Stimulated activated CD8-positive, alpha-beta memory T cell treated with anti-CD3 and anti-CD28 coated beads, Interleukin-7, amount 100 ng/mL, for 48 hours (primary cell): ENCODE measurements around the gene SOS2.
A peak's percentile ranks its signal among the peaks of the same experiment; 100 is the strongest.

Experiments used
- DNase-seq, 2 donors: peaks; one replicate each; pipeline ENCODE4 v3.0.0-alpha.2; 2020; ENCODE audit warnings: low read depth in 1 of 2; ENCODE audit errors: extremely low read depth in 1 of 2

The SOS2 gene

DNA sequence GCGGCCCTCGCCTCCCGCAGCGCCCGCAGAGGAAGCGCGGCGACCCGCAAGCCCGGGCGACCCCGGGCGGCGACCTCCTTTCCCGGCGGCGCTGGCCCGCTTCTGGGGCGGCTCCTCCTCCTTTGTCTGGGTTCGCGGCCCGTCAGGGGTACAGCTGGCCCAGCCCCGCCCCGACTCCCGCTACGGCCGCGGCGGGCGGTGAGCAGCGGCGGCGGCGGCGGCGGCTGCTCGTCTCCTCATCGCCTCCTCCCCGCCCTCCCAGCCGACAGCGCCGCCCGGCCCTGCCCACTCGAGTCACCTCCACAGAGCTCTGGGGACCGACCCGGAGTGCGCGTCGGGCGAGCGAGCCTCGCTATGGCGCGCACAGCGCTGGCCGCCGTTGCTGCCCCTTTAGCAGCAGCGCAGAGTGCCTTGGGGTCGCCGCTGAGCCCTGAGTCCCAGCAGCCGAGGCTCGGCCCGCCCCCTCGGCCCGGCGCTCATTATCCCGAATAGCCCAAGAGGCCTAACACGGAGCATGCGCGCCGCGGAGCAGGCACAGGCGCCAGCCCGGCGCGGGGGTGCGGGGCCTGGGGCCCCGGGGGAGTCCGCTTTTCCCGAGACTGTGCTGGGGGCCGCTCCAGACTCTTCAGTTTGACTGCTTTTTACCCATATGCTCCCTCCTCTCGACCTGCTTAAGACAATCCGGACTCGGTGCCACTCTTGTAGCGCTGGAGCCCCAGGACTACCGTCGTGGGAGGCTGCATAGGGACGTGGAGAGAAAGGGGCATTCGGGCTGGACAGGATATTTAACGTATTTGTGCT, at the start of gene SOS2:
SOS2 (minus strand) TSS at position 104 of the 801 bp plus-strand sequence. CDS start 295 bp downstream, outside the sequence.
- DNase-seq, result peak; percentile 62 to 67

DNA sequence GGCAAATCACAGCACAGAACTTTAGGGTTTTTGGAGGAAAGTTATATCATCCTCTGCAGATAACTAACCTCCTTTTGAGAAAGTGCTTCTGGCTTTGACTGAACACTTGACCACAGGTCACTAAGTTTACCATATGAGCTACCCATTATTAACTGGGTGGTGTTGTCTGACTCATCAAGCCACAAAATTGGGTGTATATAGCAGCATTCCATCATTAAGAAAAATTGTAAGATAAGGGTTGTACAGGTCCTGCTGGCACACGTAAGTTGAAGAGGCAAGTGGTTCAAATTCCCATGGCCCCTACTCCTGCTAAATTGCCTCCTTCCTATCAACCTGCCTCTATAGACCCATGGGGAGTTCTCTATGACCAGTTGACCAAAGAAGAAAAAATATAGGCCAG, 41.1 kb upstream of the SOS2 start:
- DNase-seq, result no peak

DNA sequence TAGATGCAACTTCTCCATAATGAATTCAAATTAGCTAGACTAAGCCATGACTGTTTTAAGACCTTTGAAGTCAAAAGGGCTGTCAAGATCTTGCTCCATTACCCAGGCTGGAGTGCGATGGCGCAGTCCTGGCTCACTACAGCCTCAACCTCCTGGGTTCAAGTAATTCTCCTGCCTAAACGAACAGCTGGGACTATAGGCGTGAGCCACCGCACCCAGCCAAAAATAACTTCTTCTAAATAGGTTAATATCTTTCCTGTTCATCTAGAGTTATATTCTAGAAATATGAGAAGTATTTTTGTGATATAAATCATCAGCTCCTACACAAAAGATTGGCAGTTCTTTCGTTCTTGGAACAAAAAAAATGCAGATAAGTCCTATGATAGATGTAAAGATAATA, 39.6 kb upstream of the SOS2 start:
- no peak for DNase-seq

DNA sequence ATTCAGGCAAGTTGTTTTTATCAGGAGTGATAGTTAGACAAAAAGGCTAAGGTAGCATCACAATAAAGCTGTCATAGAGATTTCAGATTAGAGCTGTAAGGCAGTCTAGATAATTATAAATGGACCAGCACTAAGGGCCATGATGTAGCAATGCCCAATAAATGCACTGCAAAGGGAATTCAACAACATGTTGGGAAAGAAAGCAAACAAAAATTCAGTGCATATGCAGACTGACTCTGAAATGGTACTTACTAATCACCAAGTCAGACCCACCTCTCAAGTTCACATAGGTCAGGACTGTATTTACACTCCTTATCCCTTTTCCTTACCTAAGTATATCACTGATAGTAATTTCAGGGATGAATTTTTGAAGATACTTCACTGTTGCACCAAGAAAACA, 33.7 kb upstream of the SOS2 start:
- DNase-seq, result no peak

DNA sequence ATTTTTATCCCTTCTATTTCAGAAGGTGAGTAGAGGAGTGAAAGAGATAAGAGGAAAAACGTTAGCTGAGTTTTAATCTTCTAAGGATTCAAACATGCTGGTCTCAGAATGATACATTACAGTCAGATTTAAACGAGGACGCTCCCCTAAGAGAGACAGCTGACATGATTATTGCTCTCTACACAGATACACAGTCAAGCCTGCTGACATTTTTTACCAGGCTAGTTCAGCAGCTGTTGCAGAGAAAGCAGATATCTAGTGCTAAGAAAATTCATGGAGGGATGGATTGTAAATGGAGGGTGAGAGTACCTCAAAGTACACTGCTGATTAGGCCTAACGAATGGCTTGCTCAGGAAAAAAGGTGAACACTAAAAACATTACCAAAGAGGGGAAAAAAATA, 31.9 kb upstream of the SOS2 start:
- no peak for DNase-seq

DNA sequence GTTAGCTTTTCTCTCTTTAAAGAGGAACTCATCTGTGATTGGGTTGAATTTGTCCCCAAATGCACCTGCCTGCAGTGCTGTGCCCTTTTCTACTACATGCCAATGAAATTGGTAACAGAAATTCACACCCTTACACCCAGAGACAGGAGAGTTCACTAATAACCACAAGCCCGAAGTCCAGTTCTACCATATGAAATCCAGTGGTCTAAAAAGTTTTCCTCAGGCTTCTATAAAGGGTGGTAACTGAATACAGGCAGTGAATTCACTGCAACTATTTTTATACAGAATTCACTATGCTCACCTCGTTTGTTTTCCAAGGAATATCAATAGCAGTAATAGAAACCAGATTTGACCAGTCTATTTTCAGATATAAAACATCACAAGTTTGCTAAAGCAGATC, 31.5 kb upstream of the SOS2 start:
- DNase-seq, result no peak

DNA sequence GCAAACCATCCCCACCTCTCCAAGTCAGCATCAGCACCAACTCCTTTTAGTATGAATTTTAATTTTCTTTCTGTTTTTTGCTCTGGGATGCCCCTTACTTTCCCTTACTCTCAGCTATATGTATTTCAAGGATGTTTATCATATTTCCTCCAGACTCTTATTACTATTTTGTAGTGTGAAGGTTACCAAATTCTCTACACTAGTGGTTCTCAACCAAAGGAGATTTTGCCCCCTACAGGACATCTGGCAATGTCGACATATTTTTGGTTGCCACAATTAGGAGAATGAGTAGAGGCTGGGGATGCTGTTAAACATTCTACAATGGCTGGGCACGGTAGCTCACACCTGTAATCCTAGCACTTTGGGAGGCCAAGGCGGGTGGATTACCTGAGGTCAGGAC, 29.1 kb upstream of the SOS2 start:
- no peak for DNase-seq

DNA sequence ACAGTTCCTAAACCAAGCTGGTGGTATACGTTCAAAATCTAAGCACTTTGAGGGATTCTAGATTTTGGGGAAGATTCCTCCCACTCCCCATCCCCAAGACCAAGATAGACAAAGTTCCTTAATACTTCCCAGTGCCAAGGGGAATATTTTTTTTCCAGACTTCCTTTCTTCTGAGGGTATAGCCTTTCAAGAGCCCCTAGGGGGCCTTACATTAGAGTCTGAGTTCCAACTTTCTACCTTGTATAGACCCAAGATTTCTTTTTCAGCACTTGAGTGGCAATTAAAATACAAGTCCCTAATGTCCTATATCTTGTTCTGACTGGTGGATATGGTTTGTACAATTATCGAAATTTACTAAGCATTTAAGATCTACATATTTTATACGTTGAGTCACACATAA, 28.7 kb upstream of the SOS2 start:
- no peak for DNase-seq

DNA sequence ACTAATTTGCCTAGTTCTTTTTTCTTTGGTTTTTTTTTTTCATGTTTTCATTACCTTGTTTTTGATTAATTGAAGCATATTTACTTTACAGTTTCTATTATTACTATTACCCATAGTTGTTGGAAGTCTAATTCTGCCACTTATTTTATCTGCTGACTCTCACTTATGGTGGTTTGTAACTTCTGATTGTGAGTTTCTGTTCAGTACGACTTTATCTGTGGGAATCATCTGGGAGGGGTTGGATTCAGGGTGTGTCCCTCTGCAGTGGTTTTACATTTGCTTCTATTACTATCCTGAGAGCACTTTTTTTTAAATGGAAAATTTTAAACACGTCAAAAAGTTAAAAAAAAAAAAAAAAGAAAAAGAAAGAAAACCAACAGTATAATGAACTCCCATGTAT, 26.4 kb upstream of the SOS2 start:
- no peak for DNase-seq

DNA sequence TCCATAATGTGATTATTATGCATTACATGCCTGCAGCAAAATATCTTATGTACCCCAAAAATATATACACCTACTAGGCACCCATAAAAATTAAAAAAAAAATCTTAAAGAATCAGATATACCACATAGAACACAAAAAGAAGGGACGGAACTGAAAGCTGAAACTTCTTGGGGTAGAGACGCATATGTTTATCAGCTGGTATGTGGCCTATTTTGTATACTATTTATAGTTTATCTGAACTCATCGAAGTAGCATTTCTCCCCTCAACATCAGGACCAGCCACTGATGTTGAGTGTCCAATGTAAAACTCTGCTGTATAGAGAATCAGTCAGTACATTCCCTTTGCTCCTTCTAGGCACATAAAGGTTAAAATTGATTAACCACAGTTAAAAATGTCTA, 22.9 kb upstream of the SOS2 start:
- no peak for DNase-seq

DNA sequence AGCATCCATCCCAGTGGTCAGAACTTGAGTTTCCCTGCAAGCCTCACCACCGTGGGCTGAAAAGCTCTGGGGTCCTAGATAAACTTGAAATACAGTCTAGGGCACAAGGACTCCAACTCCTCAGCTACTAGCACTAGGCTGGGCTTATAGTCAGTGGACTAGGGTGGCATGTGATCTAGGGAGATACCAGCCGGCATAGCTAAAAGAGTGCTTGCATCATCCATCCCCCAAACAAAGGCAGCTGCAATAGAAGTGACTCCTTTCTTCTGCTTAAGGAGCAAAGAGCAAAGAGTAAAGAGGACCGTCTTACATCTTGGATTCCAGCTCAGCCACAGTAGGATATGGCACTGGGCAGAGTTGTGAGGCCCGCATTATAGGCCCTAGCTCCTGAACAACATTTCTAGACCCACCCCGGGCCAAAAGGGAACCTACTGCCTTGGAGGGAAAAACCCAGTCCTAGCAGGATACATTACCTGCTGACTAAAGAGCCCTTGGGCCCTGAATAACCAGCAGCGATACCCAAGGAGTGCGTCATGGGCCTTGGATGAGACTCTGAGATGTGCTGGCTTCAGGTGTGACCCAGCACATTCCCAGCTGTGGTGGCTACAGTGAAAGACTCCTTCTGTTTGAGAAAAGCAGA, 17.9 kb upstream of the SOS2 start:
- DNase-seq, result no peak

DNA sequence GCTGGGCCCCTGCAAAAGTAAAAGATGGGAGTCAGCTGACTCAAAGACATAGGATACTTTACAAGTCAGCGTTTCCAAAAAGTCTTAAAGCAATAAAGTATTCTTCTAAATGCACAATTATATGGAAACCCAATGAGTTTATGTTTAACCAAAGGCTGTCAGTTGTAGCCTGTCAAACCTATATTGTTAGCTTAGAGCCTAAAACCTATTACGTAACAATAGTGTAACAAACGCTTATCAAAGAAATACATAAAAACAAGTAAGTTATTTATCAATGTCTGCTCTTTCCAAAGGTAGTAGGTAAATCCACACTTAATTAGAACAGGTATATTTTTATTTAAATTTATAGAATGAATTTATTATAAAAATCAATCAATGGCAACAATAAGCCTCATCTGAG, 15.9 kb upstream of the SOS2 start:
- DNase-seq, result no peak

DNA sequence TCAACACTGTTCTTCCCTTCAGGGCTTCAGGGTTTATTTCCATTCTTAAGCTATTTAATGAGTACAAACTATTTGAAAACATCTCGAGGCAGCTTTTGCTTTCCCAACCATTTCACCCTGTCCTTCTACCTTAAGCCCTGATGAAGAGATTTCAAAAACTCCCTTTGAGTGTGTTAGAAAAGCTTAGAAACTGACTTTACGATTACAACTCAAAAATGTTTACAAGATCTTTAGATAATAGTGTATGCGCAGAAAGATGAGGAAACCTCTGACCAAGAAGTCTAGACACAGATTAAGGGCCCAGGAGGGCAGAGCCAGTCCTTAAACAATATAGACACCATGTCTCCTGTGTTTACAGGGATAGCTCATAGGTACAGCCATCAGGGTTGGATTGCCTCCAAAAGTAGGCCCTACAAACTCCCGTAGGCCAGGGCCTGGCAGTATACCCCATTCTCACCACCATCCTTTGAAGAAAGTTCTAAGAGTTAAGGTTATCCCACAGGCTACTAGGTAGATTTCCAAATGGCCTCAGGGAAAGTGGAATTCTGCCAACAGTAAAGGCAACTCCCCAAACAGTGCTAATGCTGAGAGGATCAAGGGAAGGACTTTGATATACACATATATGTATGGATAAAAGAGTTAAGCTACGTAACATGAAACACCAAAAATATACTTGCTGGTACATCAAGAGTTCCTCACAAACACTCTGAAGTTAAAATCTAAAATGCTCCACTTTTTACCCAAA, 11.4 kb upstream of the SOS2 start:
- no peak for DNase-seq

DNA sequence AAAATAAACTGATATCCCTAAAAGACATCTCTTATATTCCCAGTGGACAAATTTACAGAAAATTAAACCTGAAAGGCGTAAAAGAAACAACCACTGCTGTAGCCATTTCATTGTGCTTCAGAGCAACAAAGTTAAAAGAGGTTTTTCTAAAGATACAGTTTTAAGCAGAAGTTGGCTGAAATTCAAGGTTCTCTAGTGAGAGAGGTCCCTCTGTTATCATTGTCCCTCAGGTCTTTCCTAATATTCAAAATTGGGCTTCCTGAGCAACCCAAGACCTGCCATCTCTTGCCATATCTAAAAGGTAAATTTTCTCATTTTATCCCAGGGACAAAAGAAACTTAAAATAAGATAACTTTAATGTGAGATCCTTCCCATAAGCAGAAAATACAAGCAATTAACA, 10.7 kb upstream of the SOS2 start:
- DNase-seq, result no peak

DNA sequence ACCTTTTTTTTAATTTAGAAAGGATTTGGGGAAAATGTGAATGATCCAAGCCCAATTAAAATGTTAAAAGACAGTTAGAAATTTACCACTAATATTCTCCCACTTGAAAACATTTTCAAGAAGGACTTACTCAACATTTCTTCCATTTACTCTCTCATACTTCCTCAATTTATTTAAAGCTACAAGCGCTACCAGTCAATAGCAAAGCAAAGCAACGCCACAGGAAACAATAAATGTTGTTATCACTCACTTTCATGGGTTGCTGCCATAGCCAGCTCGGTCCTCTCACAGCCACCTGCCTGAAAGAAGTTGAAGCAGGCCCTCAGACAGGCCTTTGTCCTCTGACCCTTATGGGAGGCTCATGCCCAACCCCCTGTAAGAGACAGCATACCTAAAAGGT, 6.0 kb upstream of the SOS2 start:
- no peak for DNase-seq

DNA sequence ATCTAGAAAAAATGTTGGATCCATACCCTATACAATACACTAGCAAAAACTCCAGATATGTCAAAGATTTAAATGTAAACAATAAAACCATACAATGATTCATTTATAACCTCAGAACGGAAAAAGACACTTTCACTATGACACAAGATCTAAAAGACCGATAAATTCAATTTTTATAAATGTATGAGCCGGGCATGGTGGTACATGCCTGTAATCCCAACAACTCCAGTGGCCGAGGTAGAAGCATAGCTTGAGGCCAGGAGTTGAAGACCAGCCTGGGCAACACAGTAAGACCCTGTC, 2.5 kb upstream of the SOS2 start:
- DNase-seq, result no peak

DNA sequence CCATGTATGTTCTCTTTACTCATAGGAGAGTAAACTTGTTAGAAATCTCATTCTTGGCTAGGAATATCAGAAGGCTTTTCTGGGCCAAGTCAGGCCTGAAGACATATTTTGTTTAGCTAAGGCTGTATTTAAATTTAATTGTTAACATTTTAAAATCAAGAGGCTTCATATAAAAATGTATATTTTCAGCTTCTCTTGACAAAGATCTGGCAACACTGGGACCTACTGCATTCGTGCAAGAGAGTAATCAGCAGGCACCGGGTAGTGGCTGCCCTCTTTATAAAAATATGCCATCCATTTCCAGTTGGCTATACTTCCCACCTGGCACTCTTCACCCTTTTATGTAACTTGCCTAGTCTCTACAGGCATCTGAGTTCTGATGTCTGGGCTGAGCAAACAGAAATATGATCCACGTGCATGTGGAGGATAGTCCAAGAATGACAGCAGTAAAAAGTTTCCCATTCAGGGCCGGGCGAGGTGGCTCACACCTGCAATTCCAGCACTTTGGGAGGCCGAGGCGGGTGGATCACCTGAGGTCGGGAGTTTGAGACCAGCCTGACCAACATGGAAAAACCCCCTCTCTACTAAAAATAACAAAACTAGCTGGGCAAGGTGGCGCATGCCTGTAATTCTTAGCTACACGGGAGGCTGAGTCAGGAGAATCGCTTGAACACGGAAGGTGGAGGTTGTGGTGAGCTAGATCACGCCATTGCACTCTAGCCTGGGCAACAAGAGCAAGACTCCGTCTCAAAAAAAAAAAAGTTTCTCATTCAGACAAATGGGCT, 2.0 kb upstream of the SOS2 start:
- peak in 1 of 2 donors; percentile 9 for DNase-seq

DNA sequence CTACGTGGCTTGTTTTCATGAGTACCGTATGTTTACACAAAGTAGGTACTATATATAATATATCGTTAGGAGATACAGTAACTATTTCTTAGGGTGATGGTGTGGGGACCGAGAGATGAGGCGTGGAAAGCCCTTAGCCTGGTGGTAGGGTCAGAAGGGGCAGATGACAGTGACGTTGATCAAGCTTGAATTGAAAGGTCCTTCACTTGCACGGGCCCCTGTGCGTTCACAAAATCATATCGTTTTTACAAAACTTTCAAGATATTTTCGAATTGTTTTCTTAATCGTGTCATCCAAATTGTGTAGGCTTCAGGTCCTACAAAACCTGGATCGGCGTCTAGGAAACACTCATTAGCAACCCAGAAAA, 881 bp upstream of the SOS2 start:
- DNase-seq, result no peak

DNA sequence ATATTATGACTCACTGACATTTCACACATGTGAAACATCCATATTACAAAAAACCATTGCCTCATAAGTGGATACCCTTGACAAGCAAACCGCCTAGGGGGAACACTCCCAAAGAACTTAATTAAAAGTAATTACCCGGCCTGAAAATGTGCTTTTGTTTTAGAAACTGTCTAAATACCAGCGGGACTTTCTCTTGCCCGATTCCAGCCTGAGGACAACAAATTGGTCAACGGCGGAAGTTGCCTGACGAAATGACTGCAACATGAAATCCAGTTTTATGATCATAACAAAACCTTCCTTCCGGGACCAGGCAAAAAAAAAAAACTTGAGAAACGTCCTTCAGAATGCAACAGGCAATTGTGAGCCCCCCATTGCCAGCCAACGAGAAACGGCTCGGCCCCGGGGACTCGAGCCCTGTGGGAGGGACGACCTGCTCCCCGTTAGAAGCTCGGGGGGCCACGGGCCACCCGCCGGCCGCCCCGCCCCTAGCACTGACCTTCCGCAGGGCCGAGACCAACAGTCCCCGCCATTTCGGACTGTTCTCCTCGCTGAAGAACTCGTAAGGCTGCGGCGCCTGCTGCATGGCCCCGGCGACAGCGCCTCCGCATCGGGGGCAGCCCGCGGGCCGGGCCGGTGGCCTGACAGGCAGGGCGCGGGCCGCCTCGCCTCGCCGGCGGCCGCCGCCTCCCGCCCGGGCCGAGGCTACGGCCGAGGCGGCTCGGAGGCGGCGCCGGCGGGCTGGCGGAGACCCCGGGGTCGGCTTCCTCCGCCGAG, 490 bp downstream of the SOS2 start:
- DNase-seq, result peak; percentile 4 to 11

DNA sequence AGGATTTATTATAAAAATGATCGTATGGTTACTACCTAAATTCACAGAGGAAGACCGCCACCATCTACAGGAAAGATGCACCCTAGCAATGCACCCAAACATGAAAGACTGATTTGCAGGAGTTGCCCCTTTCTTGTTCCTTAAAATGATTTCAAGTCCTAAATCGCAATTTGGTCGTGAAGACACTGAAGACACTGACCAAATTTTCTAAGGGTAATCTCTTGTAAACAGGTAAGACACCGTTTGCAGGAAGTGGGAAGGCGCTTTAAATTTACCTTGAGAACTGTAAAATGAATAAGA, 1.0 kb downstream of the SOS2 start:
- DNase-seq, result no peak

DNA sequence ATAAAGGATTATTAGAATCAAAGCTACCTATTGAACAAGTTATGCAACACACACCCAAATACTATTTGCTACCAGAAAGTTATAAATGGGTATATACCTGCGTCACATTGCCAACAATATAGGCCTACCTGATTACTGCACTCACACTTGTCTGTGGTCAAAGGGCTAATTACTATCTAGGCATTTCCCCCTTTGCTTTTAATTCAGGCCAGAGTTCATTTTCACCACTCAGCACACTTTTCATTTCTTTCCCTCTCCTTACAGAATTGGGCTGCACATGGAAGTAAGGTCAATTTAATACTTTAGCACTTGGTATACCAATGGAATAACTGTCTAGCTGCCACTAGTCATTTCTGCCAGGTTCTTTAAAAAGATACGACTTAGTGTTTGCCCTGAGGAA, 1.7 kb downstream of the SOS2 start:
- no peak for DNase-seq
